ENCODE measurements around the gene DRG2.

Gene DRG2

GRCh38 chr17:18105595-18105994, 17.8 kb downstream of the DRG2 start:
- no peak overlapping the region for H3K4me3 ChIP-seq (ENCODE audit: insufficient read depth, low read length, poor library complexity, severe bottlenecking)
- H3K79me2 ChIP-seq (ENCODE audit: insufficient read depth, low read length), result no peaks in the 10 kb centered on the region
- no peak overlapping the region for H3K4me2 ChIP-seq (ENCODE audit: low read depth, low read length, poor library complexity, severe bottlenecking)
- H3K9me3 ChIP-seq (ENCODE audit: insufficient read depth, low read length), result no peaks in the 10 kb centered on the region
- H3K27me3 ChIP-seq (ENCODE audit: low read length), result no peaks in the 10 kb centered on the region
- no peaks in the 10 kb centered on the region for H4K20me1 ChIP-seq (ENCODE audit: low read depth, low read length)
- no peak overlapping the region for H3K27ac ChIP-seq (ENCODE audit: low read depth, low read length)
- H2AFZ ChIP-seq (ENCODE audit: low read depth, low read length, severe bottlenecking), result no peak overlapping the region
- no peaks in the 10 kb centered on the region for H3F3A ChIP-seq (ENCODE audit: insufficient read depth)
- H3K9ac ChIP-seq (ENCODE audit: low read length), result no peak overlapping the region
- TF ChIP-seq CTCF (IDR thresholded peaks at IDR 0.05; ENCODE audit: insufficient read depth, low read length, poor library complexity, severe bottlenecking) (no peak), EZH2phosphoT487 (conservative IDR thresholded peaks at IDR 0.05; ENCODE audit: low read length) (no peak)
- no peaks in the 10 kb centered on the region for H3K9me2 ChIP-seq (replicated peaks; ENCODE audit: insufficient read depth, low read length)
- no peaks in the 10 kb centered on the region for H3K36me3 ChIP-seq (ENCODE audit: low read length)

- no peak overlapping the region for H3K4me3 ChIP-seq (ENCODE audit: insufficient read depth, low read length, poor library complexity, severe bottlenecking)
- no peak overlapping the region for H2AFZ ChIP-seq (ENCODE audit: low read depth, low read length, severe bottlenecking)
- no peaks in the 10 kb centered on the region for H3F3A ChIP-seq (ENCODE audit: insufficient read depth)
- H3K27me3 ChIP-seq (ENCODE audit: low read length), result no peaks in the 10 kb centered on the region
- H3K9me2 ChIP-seq (replicated peaks; ENCODE audit: insufficient read depth, low read length), result no peaks in the 10 kb centered on the region
- H3K9ac ChIP-seq (ENCODE audit: low read length), result no peak overlapping the region
- H3K4me2 ChIP-seq (ENCODE audit: low read depth, low read length, poor library complexity, severe bottlenecking), result no peak overlapping the region
- no peak for TF ChIP-seq CTCF (IDR thresholded peaks at IDR 0.05; ENCODE audit: insufficient read depth, low read length, poor library complexity, severe bottlenecking)
- TF ChIP-seq EZH2phosphoT487 (conservative IDR thresholded peaks at IDR 0.05; ENCODE audit: low read length), result no peak
- no peaks in the 10 kb centered on the region for H3K9me3 ChIP-seq (ENCODE audit: insufficient read depth, low read length)
- no peaks in the 10 kb centered on the region for H3K79me2 ChIP-seq (ENCODE audit: insufficient read depth, low read length)
- H3K27ac ChIP-seq (ENCODE audit: low read depth, low read length), result no peak overlapping the region
- H4K20me1 ChIP-seq (ENCODE audit: low read depth, low read length), result no peaks in the 10 kb centered on the region
- no peaks in the 10 kb centered on the region for H3K36me3 ChIP-seq (ENCODE audit: low read length)
Observed at GRCh38 chr17:18106211-18106610, 18.5 kb downstream of the DRG2 start.

GRCh38 chr17:18107061-18107790, 19.5 kb downstream of the DRG2 start:
- no peak overlapping the region for H2AFZ ChIP-seq (ENCODE audit: low read depth, low read length, severe bottlenecking)

More at GRCh38 chr17:18107061-18107790, 19.5 kb downstream of the DRG2 start:
- Histone ChIP-seq H3K4me2 (ENCODE audit: low read depth, low read length, poor library complexity, severe bottlenecking) (no peak overlapping the region), H3K36me3 (ENCODE audit: low read length) (no peaks in the 10 kb centered on the region), H3K9ac (ENCODE audit: low read length) (no peak overlapping the region), H4K20me1 (ENCODE audit: low read depth, low read length) (no peaks in the 10 kb centered on the region), H3F3A (ENCODE audit: insufficient read depth) (no peaks in the 10 kb centered on the region), H3K9me3 (ENCODE audit: insufficient read depth, low read length) (no peaks in the 10 kb centered on the region), H3K27me3 (ENCODE audit: low read length) (no peaks in the 10 kb centered on the region), H3K9me2 (replicated peaks; ENCODE audit: insufficient read depth, low read length) (no peaks in the 10 kb centered on the region), H3K4me3 (ENCODE audit: insufficient read depth, low read length, poor library complexity, severe bottlenecking) (no peak overlapping the region), H3K27ac (ENCODE audit: low read depth, low read length) (no peak overlapping the region), H3K79me2 (ENCODE audit: insufficient read depth, low read length) (no peaks in the 10 kb centered on the region)
- no peak for TF ChIP-seq CTCF (IDR thresholded peaks at IDR 0.05; ENCODE audit: insufficient read depth, low read length, poor library complexity, severe bottlenecking)
- TF ChIP-seq EZH2phosphoT487 (conservative IDR thresholded peaks at IDR 0.05; ENCODE audit: low read length), result no peak

All from SU-DHL-6 (cell line).